RWPE1 (cell line): Measurements from ENCODE around the gene PRAMEF25.
"Not testable (repeated sequence)": the region's sequence is repeated elsewhere in the genome, so short reads cannot be mapped to it uniquely, and the experiment has no call there.

Source experiments
- CTCF ChIA-PET: fragments of 350-600 bp; sonication (Branson Sonifier 250); formaldehyde crosslinking; extraction: SDS; loops from one replicate; lab custom pipeline; 2021; lab: Yijun Ruan, JAX
- POLR2A ChIA-PET: fragments of 400-600 bp; formaldehyde crosslinking; extraction: SDS; loops from one replicate; lab custom pipeline; 2020; ENCODE audit warnings: antibody characterized with exemption; ENCODE audit not compliant: low non-redundant PET; lab: Yijun Ruan, JAX
- DNase-seq: peaks from one replicate; pipeline ENCODE4 v3.0.0; 2012; ENCODE audit warnings: low spot score
- H3K27ac ChIP-seq: fragments of 450-650 bp; 2 replicates; pipeline ENCODE4 v1.5.1; 2017

Gene PRAMEF25

DNA sequence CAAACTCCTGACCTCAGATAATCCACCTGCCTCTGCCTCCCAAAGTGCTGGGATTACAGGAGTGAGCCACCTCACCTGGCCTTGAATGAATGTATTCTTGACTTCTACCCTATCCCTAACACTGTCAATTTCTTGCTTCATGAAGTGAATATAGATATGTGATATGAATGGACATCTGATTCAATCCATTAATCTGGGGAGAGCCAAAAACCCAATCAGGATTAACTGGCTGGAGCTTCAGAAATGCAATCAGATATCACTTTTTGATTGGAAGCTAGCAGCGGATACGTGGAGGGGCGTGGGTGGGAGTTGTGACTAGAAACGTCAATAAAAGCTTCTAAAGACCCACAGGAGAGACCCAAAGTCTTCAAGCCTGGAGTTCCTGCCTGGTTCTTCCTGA lies at the start of gene PRAMEF25:
TSS of gene PRAMEF25 (plus strand) at position 301 of the 400 bp plus-strand sequence. CDS start 2,920 bp downstream, outside the sequence.
- H3K27ac ChIP-seq, POLR2A ChIA-PET, DNase-seq, CTCF ChIA-PET: not testable (repeated sequence)

GRCh38 chr1:13056475-13056874 lies 14.1 kb upstream of the PRAMEF25 start, which contains the start of gene PRAMEF27:
TSS of gene PRAMEF27 (minus strand) at chr1:13056575. CDS start at chr1:13053659, 2,916 bp downstream.
- H3K27ac ChIP-seq, CTCF ChIA-PET, DNase-seq, POLR2A ChIA-PET: not testable (repeated sequence)

DNA sequence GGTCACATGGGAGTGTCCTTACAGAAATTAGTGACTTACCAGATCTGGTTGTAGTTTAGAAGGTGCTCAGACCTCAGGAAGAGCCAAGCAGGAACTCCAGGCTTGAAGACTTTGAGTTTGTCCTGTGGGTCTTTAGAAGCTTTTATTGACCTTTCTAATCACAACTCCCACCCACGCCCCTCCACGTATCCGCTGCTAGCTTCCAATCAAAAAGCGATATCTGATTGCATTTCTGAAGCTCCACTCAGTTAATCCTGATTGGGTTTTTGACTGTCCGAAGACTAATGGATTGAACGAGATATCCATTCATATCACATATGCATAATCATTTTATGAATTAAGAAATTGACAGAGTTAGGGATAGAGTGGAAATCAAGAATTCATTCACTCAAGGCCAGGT lies 46.2 kb downstream of the PRAMEF25 start, which contains the start of gene HNRNPCL2:
TSS of gene HNRNPCL2 (minus strand) at position 101 of the 400 bp plus-strand sequence. CDS start 454 bp downstream, outside the sequence.
- H3K27ac ChIP-seq, POLR2A ChIA-PET, DNase-seq, CTCF ChIA-PET: not testable (repeated sequence)
